Kidney epithelial cell (primary cell): ENCODE measurements around the gene NSMCE4A. TPM values are rescaled to one million over a fixed set of nuclear protein-coding genes. Genes with fewer than 3 reads are reported as not detected.
"Not testable (repeated sequence)": the region's sequence is repeated elsewhere in the genome, so short reads cannot be mapped to it uniquely, and the experiment has no call there.

Experiments
- DNase-seq: peaks from one replicate; pipeline ENCODE4 v3.0.0-alpha.2; 2010; ENCODE audit warnings: low read depth
- H3K27me3 ChIP-seq: 2 replicates; pipeline ENCODE4 v1.6.0; 2011; ENCODE audit warnings: low read length; ENCODE audit not compliant: control insufficient read depth, insufficient read depth
- H3K36me3 ChIP-seq: 2 replicates; pipeline ENCODE4 v1.5.1; 2011; ENCODE audit warnings: low read length; ENCODE audit not compliant: control insufficient read depth, insufficient read depth
- H3K4me3 ChIP-seq: 2 replicates; pipeline ENCODE4 v1.5.1; 2011; ENCODE audit warnings: low read depth, mild to moderate bottlenecking, control low read depth, low read length
- CTCF ChIP-seq: IDR thresholded peaks from 2 replicates; pipeline ENCODE4 v1.5.1; 2011; ENCODE audit warnings: mild to moderate bottlenecking, moderate library complexity, low read length, control low read depth, inconsistent platforms; ENCODE audit not compliant: insufficient read depth, poor library complexity, severe bottlenecking
- total RNA-seq: library from RNA; depleted of rRNA; stranded (reverse); fragments of >200 nt; gene quantifications from 2 replicates; pipeline ENCODE4 v1.2.3, GENCODE V29; 2015

Gene NSMCE4A
- total RNA-seq, 1 donor from 2014 or later, result 53.4 TPM

- no peak for DNase-seq
- Histone ChIP-seq H3K4me3 (no peak overlapping the region), H3K36me3 (no peaks in the 10 kb centered on the region), H3K27me3 (no peaks in the 10 kb centered on the region)
- no peak for TF ChIP-seq CTCF
Observed at GRCh38 chr10:121981346-121981745, 6.3 kb upstream of the NSMCE4A start.

- no peaks in the 10 kb centered on the region for H3K27me3 ChIP-seq
- H3K36me3 ChIP-seq, result no peaks in the 10 kb centered on the region
- no peak overlapping the region for H3K4me3 ChIP-seq
- no peak for TF ChIP-seq CTCF
- DNase-seq, result no peak
Observed at GRCh38 chr10:121978511-121978910, 3.5 kb upstream of the NSMCE4A start.

- TF ChIP-seq CTCF, result no peak
- no peak for DNase-seq
- no peaks in the 10 kb centered on the region for H3K36me3 ChIP-seq
- H3K27me3 ChIP-seq, result no peaks in the 10 kb centered on the region
- H3K4me3 ChIP-seq, result no peak overlapping the region
Observed at GRCh38 chr10:121976607-121977006, 1.6 kb upstream of the NSMCE4A start.

GRCh38 chr10:121975295-121976086 lies 474 bp upstream of the NSMCE4A start:
- H3K27me3 ChIP-seq, result no peaks in the 10 kb centered on the region
- peak; percentile 19 for TF ChIP-seq CTCF
- DNase-seq, result no peak
- no peaks in the 10 kb centered on the region for H3K36me3 ChIP-seq
- H3K4me3 ChIP-seq, result peak overlapping the region; percentile 80

- Histone ChIP-seq H3K4me3 (peak overlapping the region; percentile 80), H3K36me3 (no peaks in the 10 kb centered on the region), H3K27me3 (no peaks in the 10 kb centered on the region)
- TF ChIP-seq CTCF, result no peak
- no peak for DNase-seq
Observed at GRCh38 chr10:121974019-121974534, 940 bp downstream of the NSMCE4A start.

- DNase-seq, H3K27me3 ChIP-seq, H3K4me3 ChIP-seq, H3K36me3 ChIP-seq: not testable (repeated sequence)
Observed at GRCh38 chr10:121969086-121969485, 5.9 kb downstream of the NSMCE4A start.
